Panc1 (cell line): ENCODE measurements around the gene FLII. TPM values are rescaled to one million over a fixed set of nuclear protein-coding genes. Genes with fewer than 3 reads are reported as not detected.

Experiments used
- ATAC-seq: fragments of 200-7000 bp; cut with Tn5 transposase; 2 replicates; pipeline ENCODE4 v1.9.1; 2020; ENCODE audit warnings: mild to moderate bottlenecking, moderate library complexity
- BruUV-seq: library from RNA; stranded (reverse); fragments of 400-500 nt; replicated peaks from 2 replicates; lab custom pipeline; 2021; lab: Mats Ljungman, UMichigan
- CTCF ChIA-PET: fragments of 300-600 bp; sonication (Branson Sonifier 250); formaldehyde crosslinking; loops from one replicate; lab custom pipeline; 2022; ENCODE audit warnings: antibody characterized with exemption; lab: Charles Lee
- POLR2A ChIA-PET: fragments of 300-600 bp; sonication (Branson Sonifier 250); formaldehyde crosslinking; loops from one replicate; lab custom pipeline; 2022; ENCODE audit warnings: antibody characterized with exemption; lab: Charles Lee
- DNase-seq: peaks from one replicate; pipeline ENCODE4 v3.0.0-alpha.2; 2010; ENCODE audit warnings: low read depth, low spot score
- H3K27ac ChIP-seq: 2 replicates; pipeline ENCODE4 v1.5.1; 2011; ENCODE audit warnings: mild to moderate bottlenecking, low read length, inconsistent platforms
- H3K27me3 ChIP-seq: fragments of 200-500 bp; sonication (Bioruptor generic); 2 replicates; pipeline ENCODE4 v1.6.0; 2014; ENCODE audit warnings: low read length, inconsistent platforms; ENCODE audit not compliant: control insufficient read depth, insufficient read depth
- H3K36me3 ChIP-seq: fragments of 200-500 bp; sonication (Bioruptor generic); 2 replicates; pipeline ENCODE4 v1.5.1; 2014; ENCODE audit warnings: inconsistent platforms, mild to moderate bottlenecking, low read length, moderate library complexity; ENCODE audit not compliant: control insufficient read depth, insufficient read depth
- H3K4me1 ChIP-seq: 2 replicates; pipeline ENCODE4 v1.5.1; 2011; ENCODE audit warnings: inconsistent platforms, mild to moderate bottlenecking, low read length, moderate library complexity; ENCODE audit not compliant: control insufficient read depth, insufficient read depth
- H3K4me3 ChIP-seq, 2 experiments: 2 replicates each; pipeline ENCODE4 v1.5.1; 2011 to 2012; ENCODE audit warnings: low read depth in 2 of 2, low read length in 2 of 2, mild to moderate bottlenecking in 2 of 2, inconsistent platforms in 1 of 2, moderate library complexity in 1 of 2
- H3K9me3 ChIP-seq: fragments of 200-500 bp; sonication (Bioruptor generic); 2 replicates; pipeline ENCODE4 v1.5.1; 2014; ENCODE audit warnings: low read depth, mild to moderate bottlenecking, inconsistent platforms, low read length, moderate library complexity; ENCODE audit not compliant: control insufficient read depth, insufficient read depth
- POLR2AphosphoS5 ChIP-seq: IDR thresholded peaks from 2 replicates; pipeline ENCODE4 v1.6.1; 2012; ENCODE audit warnings: mild to moderate bottlenecking, low read depth, low read length, moderate library complexity
- SIN3A ChIP-seq: IDR thresholded peaks from 2 replicates; pipeline ENCODE4 v1.6.1; 2012; ENCODE audit warnings: low read depth, mild to moderate bottlenecking, low read length, moderate library complexity, borderline replicate concordance; ENCODE audit not compliant: insufficient read depth
- TCF7L2 ChIP-seq: IDR thresholded peaks from 2 replicates; pipeline ENCODE4 v1.6.1; 2011; ENCODE audit warnings: mild to moderate bottlenecking, low read depth, low read length, inconsistent platforms
- in situ Hi-C: cut with HindIII; loops from 2 replicates; pipeline ENCODE4 v1.10.0; 2016; ENCODE audit warnings: low sequenced_read_pairs, low pct_unique_long_range_greater_than_20kb
- intact Hi-C: fragments of 100-400 bp; cut with micrococcal nuclease; formaldehyde crosslinking; loops from one replicate; pipeline ENCODE4 v1.10.0; 2022; ENCODE audit not compliant: unreplicated experiment
- total RNA-seq: library from RNA; stranded (reverse); gene quantifications from one replicate; pipeline ENCODE4 v1.2.1, GENCODE V29; 2021; ENCODE audit not compliant: unreplicated experiment
- TF ChIP-seq, protein P1 (sequence below): fragments of 450-650 bp; IDR thresholded peaks from 2 replicates; pipeline ENCODE4 v1.5.1; 2017; ENCODE audit warnings: mild to moderate bottlenecking
- TF ChIP-seq, protein P2 (sequence below), 2 experiments: IDR thresholded peaks; 2 replicates each; pipeline ENCODE4 v1.6.1; 2011 to 2012; ENCODE audit warnings: low read depth in 2 of 2, control low read depth in 1 of 2, low read length in 1 of 2, mild to moderate bottlenecking in 1 of 2, moderate library complexity in 1 of 2; ENCODE audit not compliant: insufficient read depth in 1 of 2

FLII gene
- total RNA-seq, 1 experiment from 2014 or later: 207 TPM

DNA sequence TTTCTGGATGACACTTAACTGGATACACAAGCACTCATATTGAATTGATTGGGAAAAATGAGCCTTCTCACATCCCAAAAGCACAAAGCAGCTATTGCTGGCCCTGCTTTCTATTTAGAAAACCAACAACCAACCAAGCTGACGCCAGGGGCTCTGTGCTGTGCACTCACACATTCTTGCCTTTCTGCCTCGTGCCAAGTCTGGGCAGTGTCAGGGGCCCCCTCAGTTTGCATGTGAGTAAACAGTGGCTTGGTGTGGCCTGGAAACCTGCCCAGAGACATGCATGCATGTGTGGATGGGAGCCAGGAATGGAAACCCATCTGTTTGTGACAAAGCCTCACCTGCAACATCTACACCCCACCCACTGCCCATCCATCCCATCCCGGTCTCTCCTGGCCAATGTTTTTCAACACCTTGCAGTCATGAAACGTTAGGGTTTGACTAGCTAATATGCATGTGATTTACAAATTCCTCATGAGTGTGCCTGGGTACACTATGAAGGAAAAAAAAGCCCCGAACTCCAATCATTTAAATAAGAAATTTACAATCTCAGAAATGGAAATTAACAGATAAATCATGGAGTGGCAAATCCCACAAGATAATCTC lies 22.3 kb upstream of the FLII start:
- Histone ChIP-seq H3K4me3 (no peak overlapping the region), H3K27me3 (no peaks in the 10 kb centered on the region), H3K4me1 (no peaks in the 10 kb centered on the region), H3K9me3 (no peaks in the 10 kb centered on the region), H3K27ac (no peak overlapping the region), H3K36me3 (peaks cover 7% of the 10 kb centered on the region)
- CTCF ChIA-PET: no interaction called here
- DNase-seq (no peak), ATAC-seq (no peak)
- no TSS peak for BruUV-seq
- in situ Hi-C loops: no loop called here
- POLR2A ChIA-PET: no interaction called here
- intact Hi-C loops: no loop called here
- TF ChIP-seq, protein P1, sequence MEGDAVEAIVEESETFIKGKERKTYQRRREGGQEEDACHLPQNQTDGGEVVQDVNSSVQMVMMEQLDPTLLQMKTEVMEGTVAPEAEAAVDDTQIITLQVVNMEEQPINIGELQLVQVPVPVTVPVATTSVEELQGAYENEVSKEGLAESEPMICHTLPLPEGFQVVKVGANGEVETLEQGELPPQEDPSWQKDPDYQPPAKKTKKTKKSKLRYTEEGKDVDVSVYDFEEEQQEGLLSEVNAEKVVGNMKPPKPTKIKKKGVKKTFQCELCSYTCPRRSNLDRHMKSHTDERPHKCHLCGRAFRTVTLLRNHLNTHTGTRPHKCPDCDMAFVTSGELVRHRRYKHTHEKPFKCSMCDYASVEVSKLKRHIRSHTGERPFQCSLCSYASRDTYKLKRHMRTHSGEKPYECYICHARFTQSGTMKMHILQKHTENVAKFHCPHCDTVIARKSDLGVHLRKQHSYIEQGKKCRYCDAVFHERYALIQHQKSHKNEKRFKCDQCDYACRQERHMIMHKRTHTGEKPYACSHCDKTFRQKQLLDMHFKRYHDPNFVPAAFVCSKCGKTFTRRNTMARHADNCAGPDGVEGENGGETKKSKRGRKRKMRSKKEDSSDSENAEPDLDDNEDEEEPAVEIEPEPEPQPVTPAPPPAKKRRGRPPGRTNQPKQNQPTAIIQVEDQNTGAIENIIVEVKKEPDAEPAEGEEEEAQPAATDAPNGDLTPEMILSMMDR: no peak
- TF ChIP-seq, protein P2, sequence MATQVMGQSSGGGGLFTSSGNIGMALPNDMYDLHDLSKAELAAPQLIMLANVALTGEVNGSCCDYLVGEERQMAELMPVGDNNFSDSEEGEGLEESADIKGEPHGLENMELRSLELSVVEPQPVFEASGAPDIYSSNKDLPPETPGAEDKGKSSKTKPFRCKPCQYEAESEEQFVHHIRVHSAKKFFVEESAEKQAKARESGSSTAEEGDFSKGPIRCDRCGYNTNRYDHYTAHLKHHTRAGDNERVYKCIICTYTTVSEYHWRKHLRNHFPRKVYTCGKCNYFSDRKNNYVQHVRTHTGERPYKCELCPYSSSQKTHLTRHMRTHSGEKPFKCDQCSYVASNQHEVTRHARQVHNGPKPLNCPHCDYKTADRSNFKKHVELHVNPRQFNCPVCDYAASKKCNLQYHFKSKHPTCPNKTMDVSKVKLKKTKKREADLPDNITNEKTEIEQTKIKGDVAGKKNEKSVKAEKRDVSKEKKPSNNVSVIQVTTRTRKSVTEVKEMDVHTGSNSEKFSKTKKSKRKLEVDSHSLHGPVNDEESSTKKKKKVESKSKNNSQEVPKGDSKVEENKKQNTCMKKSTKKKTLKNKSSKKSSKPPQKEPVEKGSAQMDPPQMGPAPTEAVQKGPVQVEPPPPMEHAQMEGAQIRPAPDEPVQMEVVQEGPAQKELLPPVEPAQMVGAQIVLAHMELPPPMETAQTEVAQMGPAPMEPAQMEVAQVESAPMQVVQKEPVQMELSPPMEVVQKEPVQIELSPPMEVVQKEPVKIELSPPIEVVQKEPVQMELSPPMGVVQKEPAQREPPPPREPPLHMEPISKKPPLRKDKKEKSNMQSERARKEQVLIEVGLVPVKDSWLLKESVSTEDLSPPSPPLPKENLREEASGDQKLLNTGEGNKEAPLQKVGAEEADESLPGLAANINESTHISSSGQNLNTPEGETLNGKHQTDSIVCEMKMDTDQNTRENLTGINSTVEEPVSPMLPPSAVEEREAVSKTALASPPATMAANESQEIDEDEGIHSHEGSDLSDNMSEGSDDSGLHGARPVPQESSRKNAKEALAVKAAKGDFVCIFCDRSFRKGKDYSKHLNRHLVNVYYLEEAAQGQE (IDR thresholded peaks at IDR 0.05; ENCODE audit: insufficient read depth in 1 of 2, low read depth in 2 of 2, low read length in 1 of 2): no peak
- TF ChIP-seq SIN3A (no peak), POLR2AphosphoS5 (no peak), TCF7L2 (no peak)

DNA sequence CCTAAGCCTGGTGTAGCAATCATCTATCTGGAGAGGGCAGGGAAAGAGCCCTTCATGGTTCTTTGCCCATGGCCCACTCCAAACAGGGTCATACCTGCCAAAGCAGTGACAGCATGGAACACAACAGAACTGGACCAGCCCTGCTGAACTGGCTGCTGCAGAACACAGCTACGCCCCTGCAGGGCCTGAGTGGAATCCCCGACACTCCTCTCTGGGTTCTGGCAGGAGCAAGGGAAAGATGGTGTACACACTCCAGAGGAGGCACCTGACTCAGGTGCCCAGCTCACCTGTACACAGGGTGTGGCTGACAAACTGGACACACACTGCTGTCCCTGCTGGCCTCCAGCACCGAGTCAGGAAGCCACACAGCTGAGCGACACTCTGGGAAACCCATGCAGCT lies 21.7 kb upstream of the FLII start:
- H3K27ac ChIP-seq: no peak overlapping the region
- H3K9me3 ChIP-seq: no peaks in the 10 kb centered on the region
- POLR2A ChIA-PET: no interaction called here
- in situ Hi-C loops: no loop called here
- CTCF ChIA-PET: no interaction called here
- peaks cover 7% of the 10 kb centered on the region for H3K36me3 ChIP-seq
- BruUV-seq: no TSS peak
- no peaks in the 10 kb centered on the region for H3K27me3 ChIP-seq
- DNase-seq (no peak), ATAC-seq (no peak)
- H3K4me3 ChIP-seq: no peak overlapping the region
- H3K4me1 ChIP-seq: no peaks in the 10 kb centered on the region
- intact Hi-C loops: no loop called here
- no peak for TF ChIP-seq TCF7L2
- TF ChIP-seq, protein P1: no peak
- no peak for TF ChIP-seq SIN3A
- TF ChIP-seq POLR2AphosphoS5: no peak
- TF ChIP-seq, protein P2 (IDR thresholded peaks at IDR 0.05; ENCODE audit: insufficient read depth in 1 of 2, low read depth in 2 of 2, low read length in 1 of 2): no peak
